Activated naive CD8-positive, alpha-beta T cell treated with anti-CD3 and anti-CD28 coated beads, Interleukin-2, amount 50 U/mL, for 16 hours (primary cell): ENCODE measurements around the gene ANKLE2.
"Not testable (repeated sequence)": the region's sequence is repeated elsewhere in the genome, so short reads cannot be mapped to it uniquely, and the experiment has no call there.

Experiments
- DNase-seq: peaks from one replicate; pipeline ENCODE4 v3.0.0-alpha.2; 2020; ENCODE audit warnings: low read depth, low spot score

Gene ANKLE2

GRCh38 chr12:132720606-132721345, 40.9 kb downstream of the ANKLE2 start:
- no peak for DNase-seq

GRCh38 chr12:132719954-132720324, 41.7 kb downstream of the ANKLE2 start:
- no peak for DNase-seq

- no peak for DNase-seq
These were observed 42.3 kb downstream of the ANKLE2 start for GRCh38 chr12:132719141-132719953.

- DNase-seq, result no peak
These were observed 43.0 kb downstream of the ANKLE2 start for GRCh38 chr12:132718644-132719043.

GRCh38 chr12:132717531-132718387, 43.9 kb downstream of the ANKLE2 start:
- DNase-seq, result no peak

- no peak for DNase-seq
These were observed 44.6 kb downstream of the ANKLE2 start for GRCh38 chr12:132717011-132717410.

GRCh38 chr12:132716356-132716755, 45.3 kb downstream of the ANKLE2 start:
- no peak for DNase-seq

GRCh38 chr12:132715874-132716273, 45.8 kb downstream of the ANKLE2 start:
- DNase-seq, result no peak

GRCh38 chr12:132713123-132713522, 48.5 kb downstream of the ANKLE2 start:
- no peak for DNase-seq

GRCh38 chr12:132711080-132711843, 50.4 kb downstream of the ANKLE2 start:
- DNase-seq, result no peak

- DNase-seq, result peak; percentile 75
These were observed 51.1 kb downstream of the ANKLE2 start, which contains the start of gene PGAM5 for GRCh38 chr12:132710405-132711079. Gene PGAM5, plus strand, starts transcription at chr12:132710842. Its CDS starts 35 bp downstream, at chr12:132710877.

GRCh38 chr12:132710043-132710404, 51.6 kb downstream of the ANKLE2 start:
- DNase-seq, result no peak

GRCh38 chr12:132708150-132708549, 53.5 kb downstream of the ANKLE2 start:
- no peak for DNase-seq

- DNase-seq, result no peak
These were observed 54.4 kb downstream of the ANKLE2 start for GRCh38 chr12:132707241-132707640.

- DNase-seq, result no peak
These were observed 58.0 kb downstream of the ANKLE2 start for GRCh38 chr12:132703641-132704040.

GRCh38 chr12:132702640-132703039, 59.0 kb downstream of the ANKLE2 start:
- no peak for DNase-seq

- no peak for DNase-seq
These were observed 61.3 kb downstream of the ANKLE2 start for GRCh38 chr12:132700212-132700822.

GRCh38 chr12:132698341-132698740, 63.3 kb downstream of the ANKLE2 start:
- DNase-seq, result no peak

GRCh38 chr12:132695431-132695830, 66.2 kb downstream of the ANKLE2 start:
- DNase-seq, result no peak

- not testable (repeated sequence) for DNase-seq
These were observed 66.7 kb downstream of the ANKLE2 start for GRCh38 chr12:132694888-132695287.
